Body of pancreas (tissue), 4 donors: Measurements from ENCODE around the gene PRDM15. TPM values are rescaled to one million over a fixed set of nuclear protein-coding genes. Genes with fewer than 3 reads are reported as not detected.
A peak's percentile ranks its signal among the peaks of the same experiment; 100 is the strongest.

ENCODE experiments used
- ATAC-seq: fragments of 150-250 bp; one replicate; pipeline ENCODE4 v1.9.1; 2016
- DNase-seq, 4 donors: peaks; one replicate each; pipeline ENCODE4 v3.0.0-alpha.2; 2019
- H3K27ac ChIP-seq, 4 donors: fragments of 200-600 bp; sonication (generic); 1 replicate in 3 of 4; 2 replicates in 1 of 4; pipeline versions ENCODE4 v1.5.1 to v1.6.1; 2016 to 2019; ENCODE audit warnings: mild to moderate bottlenecking in 1 of 4, mixed read lengths in 1 of 4, moderate library complexity in 1 of 4
- H3K27me3 ChIP-seq, 2 donors: fragments of 200-600 bp; sonication (generic); one replicate each; pipeline ENCODE4 v1.6.0; 2016; ENCODE audit warnings: mild to moderate bottlenecking in 1 of 2
- H3K36me3 ChIP-seq, 2 donors: fragments of 200-600 bp; sonication (generic); replicated peaks in 1 of 2; 2 replicates each; pipeline ENCODE4 v1.5.1; 2016; ENCODE audit warnings: low read depth in 2 of 2; ENCODE audit not compliant: insufficient read depth in 1 of 2
- H3K4me1 ChIP-seq: fragments of 200-600 bp; sonication (generic); one replicate; pipeline ENCODE4 v1.6.0; 2016
- H3K4me3 ChIP-seq, 2 donors: fragments of 200-600 bp; sonication (generic); 1 replicate in 1 of 2; 2 replicates in 1 of 2; pipeline ENCODE4 v1.5.1; 2016 to 2019
- H3K9me3 ChIP-seq, 3 donors: fragments of 200-600 bp; sonication (generic); 1 replicate in 2 of 3; 2 replicates in 1 of 3; pipeline ENCODE4 v1.5.1; 2016
- CTCF ChIP-seq, 7 experiments: fragments of 450-650 bp in 4 of 7; fragments of 200-600 bp in 3 of 7; sonication (generic) in 3 of 7; IDR thresholded peaks; one replicate each; pipeline ENCODE4 v1.5.1; 2016 to 2019; ENCODE audit warnings: antibody characterized with exemption in 7 of 7
- POLR2A ChIP-seq, 3 donors: fragments of 450-650 bp; IDR thresholded peaks; one replicate each; pipeline ENCODE4 v1.6.1; 2016; ENCODE audit warnings: antibody characterized with exemption in 3 of 3, mild to moderate bottlenecking in 2 of 3
- WGBS, 2 donors: methylation state at CpG; one replicate each; pipeline ENCODE4 v1.1.5; 2017; 5-methylcytosine and 5-hydroxymethylcytosine counted together
- intact Hi-C: fragments of 100-400 bp; cut with DNase I; formaldehyde crosslinking; loops from one replicate; pipeline ENCODE4 v1.15.1; 2023
- total RNA-seq, 2 donors: library from RNA; depleted of rRNA; stranded (reverse); fragments of >200 nt; gene quantifications; one replicate each; pipeline ENCODE4 v1.1.0, GENCODE V29; 2016

PRDM15 gene
- total RNA-seq, 2 donors from 2014 or later = 3.1 to 6.9 TPM

GRCh38 chr21:41768437-41769042, 110.6 kb downstream of the PRDM15 start:
- H3K27me3 ChIP-seq = no peaks in the 10 kb centered on the region
- intact Hi-C loops = no loop called here
- H3K36me3 ChIP-seq = no peaks in the 10 kb centered on the region
- TF ChIP-seq CTCF (IDR thresholded peaks at IDR 0.05) (peak in 5 of 7 experiments; percentile 12 to 52 (median 48)), POLR2A (IDR thresholded peaks at IDR 0.05) (peak; percentile 28 to 71 (median 70))
- WGBS, 2 donors = 0 to 1% methylated on average over 17 of the region's 17 CpGs
- no peak overlapping the region for H3K4me3 ChIP-seq
- ATAC-seq = peak; percentile 64
- H3K4me1 ChIP-seq = peaks cover 44% of the 10 kb centered on the region
- DNase-seq = peak; percentile 83 to 91 (median 88)
- H3K9me3 ChIP-seq = no peaks in the 10 kb centered on the region
- peak overlapping the region; percentile 78 to 97 (median 95) for H3K27ac ChIP-seq

GRCh38 chr21:41767606-41768436, 111.3 kb downstream of the PRDM15 start:
- Histone ChIP-seq H3K36me3 (no peaks in the 10 kb centered on the region), H3K4me1 (peaks cover 51% of the 10 kb centered on the region), H3K27me3 (no peaks in the 10 kb centered on the region), H3K27ac (peak overlapping the region; percentile 78 to 97 (median 95)), H3K4me3 (no peak overlapping the region), H3K9me3 (no peaks in the 10 kb centered on the region)
- ATAC-seq (no peak), DNase-seq (peak in 1 of 4 donors; percentile 45)
- TF ChIP-seq POLR2A (IDR thresholded peaks at IDR 0.05) = no peak
- TF ChIP-seq CTCF (IDR thresholded peaks at IDR 0.05) = no peak
- 3 to 4% methylated on average over 25 to 26 of the region's 26 CpGs for WGBS, 2 donors
- intact Hi-C loops = no loop called here

- ATAC-seq (peak; percentile 84), DNase-seq (peak; percentile 90 to 95 (median 94))
- intact Hi-C loops = no loop called here
- Histone ChIP-seq H3K27me3 (no peaks in the 10 kb centered on the region), H3K9me3 (no peaks in the 10 kb centered on the region), H3K27ac (peak within 1 kb of the TSS; percentile 90 to 97 (median 95)), H3K36me3 (no peaks in the 10 kb centered on the region), H3K4me3 (peak within 1 kb of the TSS; percentile 52 to 54), H3K4me1 (peaks cover 59% of the 10 kb centered on the region)
- 2 to 3% methylated on average over 28 to 42 of the region's 53 CpGs for WGBS, 2 donors
- TF ChIP-seq POLR2A (IDR thresholded peaks at IDR 0.05) (peak; percentile 95 to 98 (median 98)), CTCF (IDR thresholded peaks at IDR 0.05) (no peak)
These were observed 112.1 kb downstream of the PRDM15 start, which contains the start of gene RIPK4 for GRCh38 chr21:41766883-41767605. Gene RIPK4, minus strand, starts transcription at chr21:41767052. Its CDS starts 11 bp downstream, at chr21:41767041.

- H3K9me3 ChIP-seq = no peaks in the 10 kb centered on the region
- TF ChIP-seq CTCF (IDR thresholded peaks at IDR 0.05) (no peak), POLR2A (IDR thresholded peaks at IDR 0.05) (no peak)
- DNase-seq (peak; percentile 35 to 63 (median 48)), ATAC-seq (peak; percentile 1)
- intact Hi-C loops = no loop called here
- H3K27me3 ChIP-seq = no peaks in the 10 kb centered on the region
- WGBS, 2 donors = 4 to 7% methylated on average over 5 to 71 of the region's 88 CpGs
- peak overlapping the region; percentile 90 to 97 (median 95) for H3K27ac ChIP-seq
- H3K4me1 ChIP-seq = peaks cover 67% of the 10 kb centered on the region
- no peaks in the 10 kb centered on the region for H3K36me3 ChIP-seq
- H3K4me3 ChIP-seq = peak overlapping the region; percentile 52 to 54
These were observed 112.9 kb downstream of the PRDM15 start for GRCh38 chr21:41765973-41766882.
